NCI-H1092 (cell line): ENCODE data around the gene BCKDK.
"Not testable (repeated sequence)": the region's sequence is repeated elsewhere in the genome, so short reads cannot be mapped to it uniquely, and the experiment has no call there.

Experiments used
- DNase-seq: peaks from one replicate; lab custom pipeline; 2025; lab: John Stamatoyannopoulos, UW

BCKDK gene

GRCh38 chr16:31142109-31143010 is 34.2 kb downstream of the BCKDK start:
- DNase-seq: peak; percentile 98

- no peak for DNase-seq
Measured at GRCh38 chr16:31143011-31143693, 35.0 kb downstream of the BCKDK start.

- DNase-seq: no peak
Measured at GRCh38 chr16:31143694-31144148, 35.5 kb downstream of the BCKDK start.

- not testable (repeated sequence) for DNase-seq
Measured at GRCh38 chr16:31144418-31144817, 36.2 kb downstream of the BCKDK start.

- DNase-seq: no peak
Measured at GRCh38 chr16:31145398-31145990, 37.3 kb downstream of the BCKDK start.

- DNase-seq: no peak
Measured at GRCh38 chr16:31147574-31147973, 39.4 kb downstream of the BCKDK start.

GRCh38 chr16:31148281-31148728 is 40.1 kb downstream of the BCKDK start:
- DNase-seq: no peak

GRCh38 chr16:31148896-31149295 is 40.7 kb downstream of the BCKDK start:
- no peak for DNase-seq

- DNase-seq: no peak
Measured at GRCh38 chr16:31149332-31149731, 41.1 kb downstream of the BCKDK start.

- DNase-seq: no peak
Measured at GRCh38 chr16:31149894-31150890, 42.0 kb downstream of the BCKDK start, which contains the start of gene PRSS36. Gene PRSS36, minus strand, starts transcription at chr16:31150066. Its CDS starts 31 bp downstream, at chr16:31150035.

- DNase-seq: not testable (repeated sequence)
Measured at GRCh38 chr16:31150976-31151375, 42.8 kb downstream of the BCKDK start.

GRCh38 chr16:31157136-31157535 is 49.0 kb downstream of the BCKDK start:
- DNase-seq: no peak
